NCI-H1092 treated with DMSO at 0.1 percent for 48 hours (cell line): ENCODE results near the gene AHNAK.
"Not testable (repeated sequence)": the region's sequence is repeated elsewhere in the genome, so short reads cannot be mapped to it uniquely, and the experiment has no call there.

Experiments used
- DNase-seq: peaks from one replicate; lab custom pipeline; 2025; lab: John Stamatoyannopoulos, UW

The AHNAK gene

GRCh38 chr11:62387381-62387780 is 159.2 kb downstream of the AHNAK start:
- no peak for DNase-seq

- DNase-seq = not testable (repeated sequence)
These were observed 160.5 kb downstream of the AHNAK start for GRCh38 chr11:62386083-62386482.

- DNase-seq = no peak
These were observed 162.8 kb downstream of the AHNAK start for GRCh38 chr11:62383822-62384221.
